Erythroblast (primary cell): ENCODE results near the gene CELA1.

ENCODE experiments used
- DNase-seq, 2 experiments: peaks; one replicate each; lab custom pipeline; 2025; lab: John Stamatoyannopoulos, UW
- GATA1 ChIP-seq: IDR thresholded peaks from 2 replicates; pipeline ENCODE4 v1.6.1; 2011; ENCODE audit warnings: low read depth, mild to moderate bottlenecking, control low read depth, low read length, moderate library complexity
- POLR2A ChIP-seq: IDR thresholded peaks from 2 replicates; pipeline ENCODE4 v1.6.1; 2011; ENCODE audit warnings: mild to moderate bottlenecking, low read length

CELA1 gene

DNA sequence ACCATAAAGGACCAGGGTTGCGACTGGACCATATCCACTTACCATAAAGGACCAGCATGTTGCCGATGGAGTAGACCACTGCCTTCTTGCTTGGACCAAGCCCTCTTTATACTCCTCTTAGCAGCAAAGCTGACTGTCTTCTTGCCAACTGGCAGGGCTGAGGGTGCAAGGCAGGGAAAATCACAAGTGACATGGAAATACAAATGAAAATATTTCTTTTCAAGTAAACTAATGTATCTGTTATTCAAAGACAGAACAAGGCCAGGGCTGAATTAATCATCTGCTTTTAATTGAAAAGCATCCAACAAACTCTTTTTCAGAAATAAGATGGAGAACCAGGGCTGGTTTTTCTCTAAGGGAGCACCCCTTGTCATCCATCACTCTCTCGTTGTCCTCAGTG is at the start of gene CELA1:
TSS of gene CELA1 (minus strand) at position 99 of the 400 bp plus-strand sequence. CDS start at position 58, 41 bp downstream.
- no peak for DNase-seq
- no peak for TF ChIP-seq GATA1
- no peak for TF ChIP-seq POLR2A

DNA sequence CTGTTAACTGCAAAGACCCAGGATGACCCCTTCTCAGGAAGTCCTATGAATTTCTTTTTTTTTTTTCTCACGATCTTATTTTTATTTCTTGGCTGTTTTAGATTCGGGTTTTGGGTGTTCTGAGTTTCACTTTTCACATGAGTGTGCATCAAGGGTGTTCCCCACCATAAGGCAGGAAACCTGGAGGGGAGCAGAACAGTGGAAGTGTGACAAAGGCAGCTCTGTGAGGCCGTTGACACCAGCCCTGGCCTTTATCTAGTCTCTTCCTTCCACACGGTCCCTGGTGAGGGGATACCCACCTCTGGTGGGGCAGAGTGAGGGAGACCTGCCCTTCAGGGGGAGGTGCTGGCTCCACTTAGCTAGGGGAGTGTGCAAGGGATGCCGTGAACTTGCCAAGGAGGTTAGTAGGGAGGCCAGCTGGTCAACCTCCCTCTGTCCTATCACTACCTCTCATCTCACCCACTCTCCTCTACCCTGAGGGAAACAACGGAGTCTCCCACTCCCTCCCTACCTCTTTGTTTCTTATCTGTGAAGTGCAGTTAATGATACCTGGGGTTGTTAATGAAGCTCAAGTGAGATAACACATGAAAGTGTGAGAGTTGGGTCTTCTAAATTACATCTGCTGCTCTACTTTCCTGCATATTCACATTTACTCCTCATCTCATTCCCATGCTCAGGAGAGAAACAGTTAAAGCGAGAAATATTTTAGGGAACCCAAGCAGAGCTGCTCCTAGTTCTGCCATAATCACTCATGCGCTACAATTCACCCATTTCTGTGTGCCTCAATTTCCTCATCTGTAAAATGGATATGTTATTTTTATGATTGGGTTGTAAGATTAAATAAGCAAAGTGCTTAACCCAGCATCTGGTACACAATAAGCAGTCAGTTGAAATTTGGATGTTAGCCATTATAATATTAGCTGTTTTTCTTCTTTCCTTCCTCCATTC is 49.1 kb upstream of the CELA1 start:
- peak; percentile 41 for TF ChIP-seq POLR2A
- peak; percentile 84 for TF ChIP-seq GATA1
- DNase-seq, result peak; percentile 67 to 88

DNA sequence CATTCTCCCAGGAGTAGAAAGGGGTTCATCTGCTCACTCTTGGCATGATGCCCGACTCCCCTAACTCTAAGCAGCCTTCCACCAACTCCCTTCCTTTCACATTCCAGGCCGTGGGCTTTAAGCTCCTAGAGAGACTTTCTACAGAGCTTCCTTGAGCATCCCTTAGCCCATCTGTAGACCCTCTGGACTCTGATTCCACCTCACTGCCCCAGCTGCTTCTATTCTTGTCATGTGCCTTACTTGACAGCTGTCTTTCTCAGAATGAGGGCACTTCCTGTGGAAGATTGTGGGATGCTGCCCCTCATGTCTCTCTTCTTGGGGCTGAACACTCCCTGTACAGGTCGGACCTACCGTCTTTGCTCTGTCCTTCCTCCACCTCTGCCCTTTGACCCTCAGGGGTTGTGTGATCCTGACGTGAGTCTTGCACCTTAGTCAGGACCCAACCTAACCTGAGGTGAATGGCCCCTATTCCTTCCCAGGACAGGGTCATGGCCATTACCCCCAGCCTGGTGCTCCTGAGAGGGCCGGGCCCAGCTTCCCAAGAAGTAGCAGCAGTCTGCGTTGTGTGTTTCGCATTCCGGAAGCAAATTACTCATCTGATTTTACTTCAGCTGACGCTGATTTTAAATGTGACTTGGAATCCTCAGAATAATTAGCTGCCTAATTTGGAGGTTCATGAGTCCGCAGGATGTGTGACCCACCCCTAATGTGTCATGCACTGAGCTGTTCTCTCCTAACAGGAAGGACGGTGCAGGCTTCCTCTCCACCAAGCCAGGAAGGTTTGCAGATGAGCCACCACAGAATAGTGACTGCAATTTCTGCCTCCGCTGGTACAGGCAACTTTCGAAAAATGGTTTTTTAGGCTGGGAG is 47.4 kb upstream of the CELA1 start:
- peak in 1 of 2 experiments; percentile 41 for DNase-seq
- TF ChIP-seq POLR2A (no peak), GATA1 (no peak)

DNA sequence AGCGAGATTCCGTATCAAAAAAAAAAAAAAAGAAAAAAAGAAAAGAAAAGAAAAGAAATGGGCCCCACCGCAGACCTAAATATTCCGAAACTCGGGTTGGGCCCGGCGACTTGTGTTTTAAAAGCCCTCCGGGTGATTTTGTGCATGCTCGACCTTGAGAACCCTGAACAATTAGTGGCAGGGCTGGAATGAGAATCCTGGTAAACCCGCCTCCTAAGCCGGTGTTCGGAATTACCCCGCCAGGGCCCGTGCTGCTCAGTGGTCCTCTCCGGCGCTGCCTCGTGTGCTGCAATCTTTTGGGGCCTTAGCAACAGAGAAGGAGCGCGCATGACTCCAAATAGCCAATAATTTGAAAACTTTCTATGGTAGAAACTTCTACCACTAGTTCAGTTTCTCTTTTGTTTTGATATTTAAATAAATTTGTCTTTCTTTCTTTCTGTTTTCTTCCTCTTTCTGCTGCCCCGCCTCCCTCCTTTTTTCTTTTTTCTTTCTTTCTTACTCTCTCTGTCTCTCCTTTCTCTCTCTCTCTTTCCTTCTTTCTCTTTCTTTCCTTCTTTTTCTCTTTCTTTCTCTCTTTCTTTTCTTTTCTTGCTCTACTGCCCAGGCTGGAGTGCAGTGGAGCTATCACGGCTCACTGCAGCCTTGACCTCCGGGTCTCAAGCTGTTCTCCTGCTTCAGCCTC is 46.2 kb upstream of the CELA1 start:
- DNase-seq, result peak; percentile 20 to 27
- TF ChIP-seq GATA1, result no peak
- no peak for TF ChIP-seq POLR2A

DNA sequence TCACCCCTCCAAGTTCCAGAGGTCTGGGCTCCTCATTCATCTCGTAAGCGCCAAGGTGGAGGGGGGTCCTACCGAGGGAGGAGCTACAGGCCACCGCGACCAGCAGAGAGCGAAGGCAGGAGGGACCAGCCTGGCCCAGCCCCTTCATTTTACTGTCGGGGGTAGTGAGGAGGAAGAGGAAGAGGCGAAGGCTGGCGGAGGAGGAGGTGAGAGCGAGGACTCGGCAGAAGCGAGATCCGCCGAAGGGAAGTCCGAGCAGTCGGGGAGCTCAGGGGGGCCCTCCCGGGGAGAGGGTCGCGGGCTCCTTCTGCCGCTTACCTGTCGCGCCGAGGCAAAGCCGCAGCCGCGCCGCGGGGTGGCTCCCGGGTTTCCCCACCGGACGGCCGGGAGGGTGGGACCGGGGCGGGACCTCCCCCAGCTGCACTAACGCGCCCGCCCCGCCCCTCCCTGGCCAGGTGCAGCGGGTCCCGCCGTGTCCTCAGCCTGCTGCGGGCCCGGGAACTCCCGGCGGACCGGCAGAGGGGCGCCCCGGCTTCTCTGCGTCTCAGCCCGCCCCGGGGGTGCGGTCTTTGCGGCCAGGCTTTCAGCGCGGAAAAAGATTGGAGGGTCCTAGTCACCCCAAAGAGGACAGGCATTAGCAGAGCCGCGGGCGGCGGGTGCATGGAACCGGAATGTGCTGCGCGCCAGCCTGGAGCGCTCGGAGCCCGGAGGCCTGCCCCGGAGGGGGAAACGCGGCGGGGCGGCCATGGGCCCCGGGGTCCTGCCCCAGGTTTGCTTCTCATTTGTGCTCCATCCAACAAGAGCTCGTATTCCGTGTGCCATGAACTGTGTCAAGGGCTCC is 45.0 kb upstream of the CELA1 start, which contains the start of gene GALNT6:
TSS of gene GALNT6 (minus strand) at position 124 of the 841 bp plus-strand sequence. CDS start 11,625 bp downstream, outside the sequence.
- DNase-seq, result peak; percentile 59 to 68
- TF ChIP-seq GATA1, result no peak
- peak; percentile 54 for TF ChIP-seq POLR2A

DNA sequence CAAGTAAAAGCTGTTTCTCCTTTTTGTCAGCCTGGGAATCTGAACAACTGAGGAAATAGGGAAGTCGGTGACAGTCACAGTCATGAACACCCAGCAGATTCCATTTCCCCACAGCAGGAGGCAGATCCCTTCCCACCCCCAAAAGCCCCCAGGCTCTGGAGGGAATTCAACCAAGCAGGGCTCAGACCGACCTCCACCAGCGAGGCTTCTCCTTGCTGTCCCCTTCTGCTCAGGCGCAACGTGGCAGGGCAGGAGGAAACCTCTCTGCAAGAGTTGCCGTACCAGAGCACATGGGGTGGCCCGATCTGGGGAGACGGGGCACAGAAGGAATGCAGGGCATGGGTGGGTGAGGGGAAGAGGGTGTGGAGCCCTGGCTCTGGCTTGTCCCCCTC is 44.4 kb upstream of the CELA1 start:
- peak; percentile 59 to 62 for DNase-seq

DNA sequence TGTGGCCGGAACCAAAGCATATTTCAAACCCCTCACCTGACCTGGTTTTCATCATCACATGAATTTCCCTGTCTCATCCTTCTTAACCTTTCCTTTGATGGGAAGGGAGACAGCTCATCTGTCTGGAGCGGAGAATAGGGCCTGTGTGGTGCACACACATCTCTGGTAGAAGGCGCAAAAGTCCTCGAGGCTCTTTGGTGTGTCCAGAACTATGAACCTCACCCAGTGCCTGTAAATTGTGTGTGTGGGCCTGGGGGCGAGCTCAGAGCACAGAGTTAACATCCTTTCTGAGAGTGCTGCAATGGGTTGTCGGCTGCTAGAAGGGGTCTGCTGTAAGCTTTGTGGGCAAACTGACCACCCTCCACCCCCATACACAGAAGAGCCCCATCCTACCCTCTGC is 44.0 kb upstream of the CELA1 start:
- DNase-seq, result peak in 1 of 2 experiments; percentile 30
- no peak for TF ChIP-seq GATA1
- TF ChIP-seq POLR2A, result no peak

More for the DNA sequence above, 44.4 kb upstream of the CELA1 start:
- no peak for TF ChIP-seq POLR2A
- no peak for TF ChIP-seq GATA1

DNA sequence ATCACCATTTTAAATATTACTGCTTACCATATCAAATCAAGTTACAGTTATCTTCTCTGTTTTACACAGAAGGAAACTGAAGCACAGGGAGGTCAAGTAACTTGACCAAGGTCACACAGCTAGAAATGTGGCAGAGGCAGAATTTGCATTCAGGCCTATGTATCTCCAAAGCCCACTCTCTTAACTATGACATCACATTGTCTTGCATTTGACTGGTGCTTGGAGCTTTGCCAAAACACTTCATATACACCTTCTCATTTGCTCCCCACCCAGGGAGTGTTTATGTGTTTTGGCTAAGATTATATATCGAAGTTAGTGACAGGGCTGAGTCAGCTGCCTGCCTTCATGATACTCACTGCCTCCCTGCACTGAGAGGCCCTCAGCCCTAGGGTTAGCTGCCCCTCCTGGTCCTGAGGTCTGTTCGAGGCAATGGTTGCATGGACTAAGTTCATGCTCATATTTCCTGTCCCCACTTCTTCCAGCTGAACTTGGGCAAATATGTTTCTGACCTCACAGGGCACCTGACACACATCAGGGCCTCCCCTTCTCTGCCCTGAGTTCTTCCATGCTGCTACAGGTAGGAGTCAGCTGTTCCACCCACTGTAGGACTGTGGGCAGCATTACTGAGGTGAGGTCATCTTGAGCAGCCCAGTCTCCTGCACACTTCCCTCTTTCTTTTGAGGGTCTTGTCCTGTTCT is 43.0 kb upstream of the CELA1 start:
- DNase-seq, result peak; percentile 88 to 95
- TF ChIP-seq POLR2A (peak; percentile 87), GATA1 (no peak)

DNA sequence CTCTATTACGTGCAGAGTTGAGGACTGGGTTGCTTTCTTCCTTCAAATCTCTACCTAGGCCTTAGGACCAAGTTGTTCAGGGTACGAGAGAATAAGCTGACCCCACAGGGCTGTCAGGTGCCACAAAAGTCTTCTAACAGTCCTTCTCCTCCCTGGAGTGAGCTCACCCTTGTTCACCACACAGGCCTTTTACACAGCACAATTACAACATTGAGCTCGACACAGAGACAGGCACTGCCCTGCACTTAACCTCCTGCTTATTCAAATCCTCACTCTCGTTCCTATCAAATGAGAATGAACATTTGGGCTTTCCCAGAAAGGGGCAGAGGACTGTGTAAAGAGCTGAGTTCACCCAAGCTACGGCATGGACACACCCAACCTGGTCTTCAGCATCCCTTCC is 42.4 kb upstream of the CELA1 start:
- peak in 1 of 2 experiments; percentile 44 for DNase-seq
- TF ChIP-seq GATA1, result no peak
- no peak for TF ChIP-seq POLR2A

DNA sequence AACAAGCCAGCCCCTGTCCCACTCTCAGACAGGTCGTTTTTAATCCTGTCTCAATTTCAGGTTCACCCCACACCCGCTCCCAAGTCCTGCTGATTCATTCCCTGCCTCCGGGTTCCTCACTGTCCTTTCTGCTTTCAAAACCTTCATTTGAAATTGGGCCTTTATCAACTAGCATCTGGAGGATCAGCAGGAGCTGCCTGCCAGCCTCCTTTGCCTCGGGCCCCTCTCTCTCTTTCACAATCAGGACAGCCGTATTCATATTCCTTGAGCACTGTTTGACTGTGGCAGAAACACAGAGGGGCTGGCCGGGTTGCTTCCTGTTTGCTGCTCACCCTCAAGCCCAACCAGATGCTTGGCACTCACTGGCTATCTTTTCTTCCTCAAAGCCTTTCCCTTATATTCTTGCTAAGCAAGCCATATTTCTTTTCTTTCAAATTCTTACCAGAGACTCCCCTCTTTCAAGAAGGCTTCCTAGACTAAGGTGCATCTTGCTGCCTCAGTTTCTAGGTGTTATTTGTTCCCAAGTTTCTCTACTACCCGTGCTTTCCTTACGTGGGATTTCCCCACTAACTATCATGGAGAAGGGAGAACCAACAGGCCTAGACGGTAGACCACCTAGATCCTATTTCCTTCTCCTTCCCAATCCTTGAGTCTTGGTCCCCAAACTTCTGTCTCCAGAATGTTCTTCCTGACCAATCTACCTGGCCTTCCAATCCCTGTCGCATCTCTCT is 41.8 kb upstream of the CELA1 start:
- DNase-seq, result peak; percentile 87
- TF ChIP-seq GATA1 (no peak), POLR2A (no peak)

DNA sequence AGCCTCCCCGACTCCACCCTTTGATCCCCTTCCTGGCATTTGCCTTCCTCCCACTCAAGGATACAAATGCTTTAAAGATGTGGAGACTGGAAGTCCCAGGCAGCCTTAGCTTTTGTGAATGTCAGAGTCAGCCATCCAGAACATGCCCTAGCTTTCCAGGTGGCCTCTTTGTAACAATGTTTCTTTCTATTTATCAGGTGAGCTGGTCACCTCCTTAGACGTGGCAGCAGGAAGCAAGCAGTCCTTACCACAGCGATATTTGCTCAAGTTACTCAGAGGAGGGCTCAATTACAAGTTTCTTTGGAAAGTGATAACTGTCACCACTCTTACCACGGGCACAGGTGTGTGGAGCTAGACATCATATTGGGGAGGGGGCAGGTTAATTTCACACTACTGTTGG is 39.9 kb upstream of the CELA1 start:
- no peak for TF ChIP-seq GATA1
- TF ChIP-seq POLR2A, result no peak
- DNase-seq, result no peak
